ENCODE data around the gene RNU5B-1. TPM values are rescaled to one million over a fixed set of nuclear protein-coding genes. Genes with fewer than 3 reads are reported as not detected.

The RNU5B-1 gene
- polyA plus RNA-seq, 2 of the 4 experiments (the other 2 are of a cell fraction) = not detected

GRCh38 chr15:65275728-65276126, 28.8 kb upstream of the RNU5B-1 start:
- Histone ChIP-seq H3K4me3 (no peak overlapping the region), H3K9me3 (no peaks in the 10 kb centered on the region), H3K4me1 (peaks cover 20% of the 10 kb centered on the region), H3K4me2 (peak overlapping the region; percentile 29), H3K27ac (peak overlapping the region; percentile 59 to 76)
- peak; percentile 75 to 78 for ATAC-seq
- TF ChIP-seq NR3C1 (IDR thresholded peaks at IDR 0.05) (no peak), HMGXB4 (CRISPR knock-in tag; IDR thresholded peaks at IDR 0.05; ENCODE audit: borderline replicate concordance) (no peak), NPAS2 (CRISPR knock-in tag; IDR thresholded peaks at IDR 0.05; ENCODE audit: borderline replicate concordance) (no peak), JUNB (IDR thresholded peaks at IDR 0.05) (peak; percentile 55), SMC3 (IDR thresholded peaks at IDR 0.05) (no peak), TP53 (CRISPR knock-in tag; IDR thresholded peaks at IDR 0.05) (no peak), GATA3 (IDR thresholded peaks at IDR 0.05; ENCODE audit: borderline replicate concordance) (no peak), CBX2 (IDR thresholded peaks at IDR 0.05; ENCODE audit: borderline replicate concordance, low read depth) (no peak), MAFK (IDR thresholded peaks at IDR 0.05; ENCODE audit: partially characterized antibody) (peak; percentile 43), CTCF (IDR thresholded peaks at IDR 0.05) (no peak), TFCP2L1 (CRISPR knock-in tag; IDR thresholded peaks at IDR 0.05) (no peak), BCL3 (IDR thresholded peaks at IDR 0.05) (no peak), EHF (CRISPR knock-in tag; IDR thresholded peaks at IDR 0.05) (no peak), HES2 (IDR thresholded peaks at IDR 0.05) (no peak), HOXB13 (CRISPR knock-in tag; IDR thresholded peaks at IDR 0.05; ENCODE audit: low read depth) (no peak), MAZ (IDR thresholded peaks at IDR 0.05; ENCODE audit: borderline replicate concordance, low read depth, low read length) (no peak), POLR2A (IDR thresholded peaks at IDR 0.05; ENCODE audit: low read length) (no peak), MAX (IDR thresholded peaks at IDR 0.05) (no peak), FOSL2 (IDR thresholded peaks at IDR 0.05) (peak; percentile 69; the same call in 1 of the 2 replicates), FOSL2 (CRISPR knock-in tag; IDR thresholded peaks at IDR 0.05) (peak; percentile 84), USF2 (IDR thresholded peaks at IDR 0.05) (no peak), KDM1A (IDR thresholded peaks at IDR 0.05; ENCODE audit: low read depth) (no peak), CHD2 (IDR thresholded peaks at IDR 0.05; ENCODE audit: low read length, partially characterized antibody) (no peak), PBX3 (IDR thresholded peaks at IDR 0.05) (no peak), HEYL (CRISPR knock-in tag; IDR thresholded peaks at IDR 0.05) (no peak)
- DNase-seq (ENCODE audit: low read depth in 1 of 2, low spot score in 1 of 2) = peak; percentile 74
- 40% methylated on average over 2 of the region's 2 CpGs for WGBS (ENCODE audit: missing lambda C conversion rate)
- POLR2A ChIA-PET = interaction anchor here (0.7 to 2.5 kb wide), 4 partner anchors 9 to 91 kb away, joined by 5 to 13 read pairs (median 10); partner anchors contain the start of genes CLPX, PARP16 and RNU5B-1
- no peak for FAIRE-seq
- CTCF ChIA-PET = interaction anchor here (0.6 to 23.8 kb wide), 7 partner anchors 8 to 221 kb away, joined by 3 to 408 read pairs (median 5); partner anchors contain the start of genes CLPX and PARP16
